Cardiac fibroblast (primary cell): ENCODE measurements around the gene SSH3.

Source experiments
- DNase-seq, 2 donors: peaks; one replicate each; pipeline versions ENCODE4 v3.0.0 to v3.0.0-alpha.2; 2010; ENCODE audit warnings: low read depth in 2 of 2
- H3K4me3 ChIP-seq, 2 donors: replicated peaks in 1 of 2; 1 replicate in 1 of 2; 2 replicates in 1 of 2; pipeline ENCODE4 v1.5.1; 2011; ENCODE audit warnings: low read depth in 2 of 2, low read length in 2 of 2, mild to moderate bottlenecking in 2 of 2, moderate library complexity in 1 of 2
- CTCF ChIP-seq: IDR thresholded peaks from one replicate; pipeline ENCODE4 v1.5.1; 2011; ENCODE audit warnings: low read depth, mild to moderate bottlenecking, low read length, inconsistent platforms

Gene SSH3

GRCh38 chr11:67321313-67321871, 18.1 kb downstream of the SSH3 start:
- no peak overlapping the region for H3K4me3 ChIP-seq
- TF ChIP-seq CTCF: no peak
- no peak for DNase-seq

GRCh38 chr11:67322049-67322448, 18.7 kb downstream of the SSH3 start:
- DNase-seq: no peak
- no peak overlapping the region for H3K4me3 ChIP-seq
- TF ChIP-seq CTCF: no peak

GRCh38 chr11:67323526-67323925, 20.2 kb downstream of the SSH3 start:
- TF ChIP-seq CTCF: no peak

GRCh38 chr11:67332081-67332691, 28.9 kb downstream of the SSH3 start:
- H3K4me3 ChIP-seq: no peak overlapping the region
- no peak for DNase-seq
- no peak for TF ChIP-seq CTCF

More at GRCh38 chr11:67323526-67323925, 20.2 kb downstream of the SSH3 start:
- no peak overlapping the region for H3K4me3 ChIP-seq
- DNase-seq: no peak

- TF ChIP-seq CTCF: no peak
- DNase-seq: no peak
- H3K4me3 ChIP-seq: no peak overlapping the region
Measured at GRCh38 chr11:67337257-67337656, 33.9 kb downstream of the SSH3 start.

- no peak for TF ChIP-seq CTCF
- H3K4me3 ChIP-seq: no peak overlapping the region
- no peak for DNase-seq
Measured at GRCh38 chr11:67344264-67344663, 40.9 kb downstream of the SSH3 start.
